H9 (cell line): ENCODE data around the gene BARX1. TPM values are rescaled to one million over a fixed set of nuclear protein-coding genes. Genes with fewer than 3 reads are reported as not detected.

ENCODE experiments used
- DNase-seq: peaks from one replicate; pipeline ENCODE4 v3.0.0-alpha.2; 2017
- H2AFZ ChIP-seq: one replicate; pipeline ENCODE4 v1.6.1; 2013; ENCODE audit warnings: mild to moderate bottlenecking, low read length, control low read depth, moderate library complexity
- H2AK5ac ChIP-seq: 2 replicates; pipeline ENCODE4 v1.6.1; 2013; ENCODE audit warnings: low read length, control low read depth, mixed read lengths; ENCODE audit not compliant: insufficient read length
- H2BK120ac ChIP-seq: one replicate; pipeline ENCODE4 v1.6.1; 2013; ENCODE audit warnings: low read depth, mild to moderate bottlenecking, low read length, control low read depth, inconsistent platforms; ENCODE audit not compliant: poor library complexity, severe bottlenecking
- H2BK12ac ChIP-seq: 2 replicates; pipeline ENCODE4 v1.6.1; 2013; ENCODE audit warnings: low read length, control low read depth, mixed read lengths, low read depth; ENCODE audit not compliant: insufficient read length
- H2BK15ac ChIP-seq: 2 replicates; pipeline ENCODE4 v1.6.1; 2013; ENCODE audit warnings: low read depth, low read length, control low read depth
- H2BK20ac ChIP-seq: one replicate; pipeline ENCODE4 v1.6.1; 2013; ENCODE audit warnings: low read depth, mild to moderate bottlenecking, low read length, control low read depth, inconsistent platforms; ENCODE audit not compliant: poor library complexity, severe bottlenecking
- H2BK5ac ChIP-seq: 2 replicates; pipeline ENCODE4 v1.6.1; 2013; ENCODE audit warnings: low read length, control low read depth, mixed read lengths; ENCODE audit not compliant: insufficient read length
- H3K14ac ChIP-seq: 2 replicates; pipeline ENCODE4 v1.6.1; 2013; ENCODE audit warnings: low read length, control low read depth; ENCODE audit not compliant: insufficient read depth
- H3K18ac ChIP-seq: 2 replicates; pipeline ENCODE4 v1.6.1; 2013; ENCODE audit warnings: low read depth, mild to moderate bottlenecking, mixed read lengths, low read length, control low read depth; ENCODE audit not compliant: insufficient read length
- H3K23ac ChIP-seq: 2 replicates; pipeline ENCODE4 v1.6.1; 2013; ENCODE audit warnings: low read length, control low read depth, mixed read lengths, low read depth; ENCODE audit not compliant: insufficient read length
- H3K23me2 ChIP-seq: 2 replicates; pipeline ENCODE4 v1.6.1; 2013; ENCODE audit warnings: low read depth, mild to moderate bottlenecking, mixed read lengths, low read length, control low read depth; ENCODE audit not compliant: insufficient read length, poor library complexity, severe bottlenecking
- H3K27ac ChIP-seq: 2 replicates; pipeline ENCODE4 v1.5.1; 2013; ENCODE audit warnings: low read length, control low read depth, mixed read lengths, low read depth; ENCODE audit not compliant: insufficient read length
- H3K27me3 ChIP-seq: 2 replicates; pipeline ENCODE4 v1.6.1; 2013; ENCODE audit warnings: low read length, control low read depth, inconsistent platforms; ENCODE audit not compliant: insufficient read depth
- H3K4ac ChIP-seq: 2 replicates; pipeline ENCODE4 v1.6.1; 2013; ENCODE audit warnings: low read depth, mild to moderate bottlenecking, control low read depth, inconsistent platforms, low read length, moderate library complexity
- H3K4me1 ChIP-seq: 2 replicates; pipeline ENCODE4 v1.6.1; 2013; ENCODE audit warnings: low read length, control low read depth, inconsistent platforms; ENCODE audit not compliant: insufficient read depth
- H3K4me2 ChIP-seq: 2 replicates; pipeline ENCODE4 v1.6.1; 2013; ENCODE audit warnings: low read length, control low read depth, mixed read lengths; ENCODE audit not compliant: insufficient read length, insufficient read depth
- H3K56ac ChIP-seq: 2 replicates; pipeline ENCODE4 v1.6.1; 2013; ENCODE audit warnings: low read depth, mild to moderate bottlenecking, mixed read lengths, low read length, control low read depth; ENCODE audit not compliant: insufficient read length
- H3K79me1 ChIP-seq: 2 replicates; pipeline ENCODE4 v1.6.1; 2013; ENCODE audit warnings: low read depth, mild to moderate bottlenecking, moderate library complexity, low read length, control low read depth, inconsistent platforms; ENCODE audit not compliant: insufficient read depth, poor library complexity, severe bottlenecking
- H3K79me2 ChIP-seq: 2 replicates; pipeline ENCODE4 v1.6.1; 2013; ENCODE audit warnings: low read length, control low read depth, inconsistent platforms; ENCODE audit not compliant: insufficient read depth
- H3K9ac ChIP-seq: 2 replicates; pipeline ENCODE4 v1.6.1; 2013; ENCODE audit warnings: low read length, control low read depth, mixed read lengths; ENCODE audit not compliant: insufficient read length; ENCODE audit errors: extremely low read depth
- H3K9me3 ChIP-seq: one replicate; pipeline ENCODE4 v1.6.1; 2013; ENCODE audit warnings: low read depth, low read length, inconsistent platforms; ENCODE audit not compliant: control insufficient read depth
- H3T11ph ChIP-seq: one replicate; pipeline ENCODE4 v1.6.1; 2013; ENCODE audit warnings: mild to moderate bottlenecking, low read length, control low read depth, inconsistent platforms
- H4K20me1 ChIP-seq: one replicate; pipeline ENCODE4 v1.6.1; 2013; ENCODE audit not compliant: control insufficient read depth, insufficient read length, insufficient read depth
- H4K5ac ChIP-seq: 2 replicates; pipeline ENCODE4 v1.6.1; 2013; ENCODE audit warnings: low read depth, mild to moderate bottlenecking, mixed read lengths, low read length, control low read depth; ENCODE audit not compliant: insufficient read length
- H4K8ac ChIP-seq: replicated peaks from 2 replicates; pipeline ENCODE4 v1.6.1; 2013; ENCODE audit warnings: low read length, control low read depth, mixed read lengths, low read depth; ENCODE audit not compliant: insufficient read length
- H4K91ac ChIP-seq: 2 replicates; pipeline ENCODE4 v1.6.1; 2013; ENCODE audit warnings: low read depth, mild to moderate bottlenecking, moderate library complexity, mixed read lengths, low read length, control low read depth; ENCODE audit not compliant: insufficient read length
- H3K27ac Mint-ChIP-seq, 3 experiments: 2 replicates in 2 of 3; 3 replicates in 1 of 3; pipeline ENCODE4 v1.8.0; 2020 to 2021; ENCODE audit warnings: mixed read lengths in 3 of 3, mild to moderate bottlenecking in 1 of 3, moderate library complexity in 1 of 3
- H3K27me3 Mint-ChIP-seq: 2 replicates; pipeline ENCODE4 v1.8.0; 2021; ENCODE audit warnings: low read depth, mild to moderate bottlenecking, moderate library complexity, mixed read lengths
- H3K36me3 Mint-ChIP-seq, 3 experiments: 2 replicates in 2 of 3; 3 replicates in 1 of 3; pipeline ENCODE4 v1.8.0; 2020 to 2021; ENCODE audit warnings: low read depth in 3 of 3, mixed read lengths in 3 of 3; ENCODE audit not compliant: insufficient read depth in 1 of 3
- H3K4me1 Mint-ChIP-seq, 2 experiments: 2 replicates each; pipeline ENCODE4 v1.8.0; 2020; ENCODE audit warnings: mixed read lengths in 2 of 2
- H3K4me3 Mint-ChIP-seq, 2 experiments: 2 replicates in 1 of 2; 3 replicates in 1 of 2; pipeline ENCODE4 v1.8.0; 2020 to 2021; ENCODE audit warnings: mild to moderate bottlenecking in 2 of 2, mixed read lengths in 2 of 2, moderate library complexity in 1 of 2
- H3K9me3 Mint-ChIP-seq, 2 experiments: 2 replicates in 1 of 2; 3 replicates in 1 of 2; pipeline ENCODE4 v1.8.0; 2020; ENCODE audit warnings: mild to moderate bottlenecking in 2 of 2, mixed read lengths in 2 of 2, moderate library complexity in 1 of 2
- CTCF ChIP-seq: fragments of 200-600 bp; sonication (generic); conservative IDR thresholded peaks from 3 replicates; pipeline ENCODE4 v1.8.0; 2021; ENCODE audit warnings: antibody characterized with exemption, mild to moderate bottlenecking
- WGBS: extraction: QIAGEN DNeasy Blood & Tissue Kit; methylation state at CpG from one replicate; pipeline ENCODE4 v1.1.7; 2013; ENCODE audit warnings: missing lambda C conversion rate, low lambda C conversion rate, mixed read lengths; ENCODE audit not compliant: insufficient read length; ENCODE audit errors: extremely low coverage; 5-methylcytosine and 5-hydroxymethylcytosine counted together
- total RNA-seq: library from RNA; stranded (reverse); gene quantifications from 2 replicates; pipeline ENCODE4 v1.2.1, GENCODE V29; 2021

BARX1 gene
- total RNA-seq, 1 experiment from 2014 or later: 1.2 TPM

GRCh38 chr9:93904649-93905472, 50.3 kb downstream of the BARX1 start:
- Histone ChIP-seq H2BK5ac (no peak overlapping the region), H3K4me1 (no peaks in the 10 kb centered on the region), H3K56ac (no peak overlapping the region), H4K91ac (no peak overlapping the region), H4K8ac (no peak overlapping the region), H4K20me1 (no peaks in the 10 kb centered on the region), H3K9me3 (no peaks in the 10 kb centered on the region), H3K23ac (no peak overlapping the region), H3K14ac (no peak overlapping the region), H3K4ac (no peak overlapping the region), H4K5ac (no peak overlapping the region), H3K79me1 (no peaks in the 10 kb centered on the region), H3K18ac (no peak overlapping the region), H3T11ph (no peak overlapping the region), H2BK20ac (no peak overlapping the region), H3K27ac (no peak overlapping the region), H2BK15ac (no peak overlapping the region), H2AK5ac (no peak overlapping the region), H2BK120ac (no peak overlapping the region), H3K79me2 (no peaks in the 10 kb centered on the region), H2AFZ (no peak overlapping the region), H2BK12ac (no peak overlapping the region), H3K9ac (no peak overlapping the region), H3K27me3 (no peaks in the 10 kb centered on the region), H3K4me2 (no peak overlapping the region), H3K23me2 (no peaks in the 10 kb centered on the region)
- Mint-ChIP-seq H3K27me3 (peaks cover 19% of the 10 kb centered on the region), H3K36me3 (peaks cover 0 to 4% (median 3%) of the 10 kb centered on the region in 3 experiments; a peak in 2 of 7 replicates), H3K9me3 (peaks cover 10 to 13% of the 10 kb centered on the region in 2 experiments; a peak in 4 of 5 replicates), H3K4me1 (peaks cover 5 to 11% of the 10 kb centered on the region in 2 experiments), H3K4me3 (no peak overlapping the region), H3K27ac (no peak overlapping the region; a peak in 1 of 7 replicates)
- WGBS: no CpG with 5 or more reads among the region's 12 CpGs
- no peak for DNase-seq
- TF ChIP-seq CTCF: no peak
